ENCODE results near the gene TNNT3.

- TF ChIP-seq YY1 (IDR thresholded peaks at IDR 0.05; ENCODE audit: insufficient read depth, insufficient read length) (no peak), SUZ12 (IDR thresholded peaks at IDR 0.05; ENCODE audit: extremely low read depth, insufficient read depth, insufficient read length) (no peak)
Measured at GRCh38 chr11:1924181-1924580, 4.7 kb downstream of the TNNT3 start.
